Left cardiac atrium (tissue), 4 donors: ENCODE measurements around the gene APOBR. TPM values are rescaled to one million over a fixed set of nuclear protein-coding genes. Genes with fewer than 3 reads are reported as not detected.
"Not testable (repeated sequence)": the region's sequence is repeated elsewhere in the genome, so short reads cannot be mapped to it uniquely, and the experiment has no call there.

Source experiments
- ATAC-seq, 2 donors: fragments of 200-7000 bp; cut with Tn5 transposase; one replicate each; pipeline ENCODE4 v1.9.1; 2020; ENCODE audit warnings: mild to moderate bottlenecking in 2 of 2, moderate library complexity in 2 of 2
- DNase-seq: peaks from one replicate; pipeline ENCODE4 v3.0.0-alpha.2; 2020
- intact Hi-C, 2 donors: fragments of 100-400 bp; cut with DNase I; formaldehyde crosslinking; loops; one replicate each; pipeline versions ENCODE4 v1.14.1 to v1.15.1; 2022 to 2023
- total RNA-seq, 2 donors: library from RNA; stranded (reverse); fragmentation: NEBNext Ultra II Directional; extraction: Animal tissue kit (Norgen Biotek cat#: 25700); gene quantifications; one replicate each; pipeline ENCODE4 v1.2.1, GENCODE V29; 2021
- donor health status: DM: no; HTN: yes; CAD: no.
- donor health status: DM: no; HTN: yes; CAD: no; lungs with severe emphysema.
- donor health status: DM: yes; HTN: yes; CAD: no.
- donor health status: Dilated cardiomyopathy.

APOBR gene
- total RNA-seq, 2 donors from 2014 or later = 1.1 to 1.4 TPM

GRCh38 chr16:28522792-28523191, 28.3 kb downstream of the APOBR start:
- intact Hi-C loops = no loop called here
- ATAC-seq (no peak), DNase-seq (no peak)

GRCh38 chr16:28524681-28525171, 30.3 kb downstream of the APOBR start:
- ATAC-seq (peak; percentile 25 to 51), DNase-seq (no peak)
- intact Hi-C loops = no loop called here

- ATAC-seq (no peak), DNase-seq (no peak)
- intact Hi-C loops = no loop called here
These were observed 32.0 kb downstream of the APOBR start for GRCh38 chr16:28526201-28527099.

- DNase-seq, intact Hi-C loops, ATAC-seq: not testable (repeated sequence)
These were observed 32.8 kb downstream of the APOBR start for GRCh38 chr16:28527100-28527785.

- no peak for DNase-seq
- no peak for ATAC-seq
- intact Hi-C loops = no loop called here
These were observed 33.5 kb downstream of the APOBR start for GRCh38 chr16:28527985-28528384.

GRCh38 chr16:28528463-28528867, 34.0 kb downstream of the APOBR start:
- intact Hi-C loops = no loop called here
- ATAC-seq = no peak
- DNase-seq = no peak

GRCh38 chr16:28529124-28529523, 34.7 kb downstream of the APOBR start:
- DNase-seq = no peak
- intact Hi-C loops = no loop called here
- no peak for ATAC-seq

- peak; percentile 94 to 97 for ATAC-seq
- DNase-seq = peak; percentile 81
- intact Hi-C loops = no loop called here
These were observed 37.6 kb downstream of the APOBR start for GRCh38 chr16:28531777-28532744.

GRCh38 chr16:28532940-28533647, 38.7 kb downstream of the APOBR start:
- intact Hi-C loops = no loop called here
- ATAC-seq (no peak), DNase-seq (no peak)

GRCh38 chr16:28534542-28535373, 40.3 kb downstream of the APOBR start:
- ATAC-seq = no peak

GRCh38 chr16:28537076-28537475, 42.6 kb downstream of the APOBR start:
- ATAC-seq (no peak), DNase-seq (no peak)
- intact Hi-C loops = no loop called here

More at GRCh38 chr16:28534542-28535373, 40.3 kb downstream of the APOBR start:
- intact Hi-C loops = no loop called here
- peak; percentile 42 for DNase-seq

- DNase-seq = no peak
- peak; percentile 2 to 4 for ATAC-seq
- intact Hi-C loops = no loop called here
These were observed 43.7 kb downstream of the APOBR start for GRCh38 chr16:28537964-28538732.

GRCh38 chr16:28538733-28539596, 44.5 kb downstream of the APOBR start, which contains the start of gene NUPR1:
NUPR1 (minus strand) TSS chr16:28538974; CDS start chr16:28538907, 67 bp downstream.
- intact Hi-C loops = no loop called here
- peak; percentile 95 for DNase-seq

GRCh38 chr16:28540346-28540745, 45.9 kb downstream of the APOBR start:
- intact Hi-C loops = loop anchor here in 1 of 2 donors (5.0 kb wide), 1 partner anchor 38 kb away; no protein-coding TSS in a partner anchor

More at GRCh38 chr16:28538733-28539596, 44.5 kb downstream of the APOBR start, which contains the start of gene NUPR1:
- ATAC-seq = peak; percentile 97 to 99

GRCh38 chr16:28542646-28543045, 48.2 kb downstream of the APOBR start:
- intact Hi-C loops = loop anchor here in 1 of 2 donors (5.0 kb wide), 1 partner anchor 40 kb away; no protein-coding TSS in a partner anchor
- no peak for ATAC-seq
- no peak for DNase-seq

More at GRCh38 chr16:28540346-28540745, 45.9 kb downstream of the APOBR start:
- ATAC-seq (no peak), DNase-seq (no peak)
